Measurements from ENCODE around the gene NINL. TPM values are rescaled to one million over a fixed set of nuclear protein-coding genes. Genes with fewer than 3 reads are reported as not detected.

The NINL gene
- total and polyA plus RNA-seq, 2 of the 4 experiments (the other 2 are of a cell fraction), result 3.0 to 10.4 TPM

DNA sequence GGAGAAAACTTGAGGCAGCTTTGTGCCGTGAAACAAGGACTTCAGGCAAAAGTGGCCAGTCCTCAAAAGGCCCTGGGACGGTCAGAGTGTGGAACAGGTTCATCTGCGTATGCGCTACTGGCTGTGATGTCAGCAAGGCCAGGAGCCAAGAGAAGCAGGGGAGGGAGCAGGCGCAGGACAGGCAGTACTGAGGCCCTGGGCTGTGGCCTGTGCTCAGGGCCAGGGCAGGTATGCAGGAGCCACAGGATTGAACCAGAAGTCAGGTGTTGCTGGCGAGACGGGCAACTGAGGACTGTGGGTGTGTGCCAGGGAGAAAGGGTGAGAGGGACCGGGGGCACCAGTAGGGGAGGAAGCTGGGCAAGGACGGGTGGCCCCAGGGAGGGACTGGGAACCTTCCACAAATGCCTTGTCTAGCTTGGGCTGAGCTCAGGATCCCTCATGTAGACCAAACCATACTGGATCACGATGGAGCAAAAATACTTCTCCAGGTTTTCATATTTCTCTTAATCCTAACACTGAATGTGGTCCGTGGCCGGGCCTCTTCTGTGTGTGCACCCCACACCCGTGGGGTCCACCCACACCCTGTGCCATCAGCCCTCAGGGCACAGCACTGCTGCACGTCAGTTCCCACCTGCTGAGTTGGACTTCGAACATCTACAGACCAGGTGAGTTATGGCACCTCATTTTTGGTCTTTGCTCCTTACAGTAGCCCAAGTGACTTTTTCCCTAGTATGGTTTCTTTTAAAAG is 131.0 kb downstream of the NINL start:
- Histone ChIP-seq H3K9ac (ENCODE audit: low read depth, low read length) (no peak overlapping the region), H3K18ac (ENCODE audit: low read depth, low read length) (no peak overlapping the region), H3K56ac (ENCODE audit: extremely low read depth, insufficient read depth, low read length) (no peak overlapping the region), H3K27me3 (ENCODE audit: control insufficient read depth, insufficient read depth, low read length) (no peaks in the 10 kb centered on the region), H4K5ac (ENCODE audit: low read depth, low read length) (no peak overlapping the region), H2BK120ac (ENCODE audit: low read depth, low read length) (no peak overlapping the region), H2BK5ac (ENCODE audit: low read depth, low read length, poor library complexity, severe bottlenecking) (no peak overlapping the region), H4K91ac (ENCODE audit: insufficient read depth, low read depth, low read length) (no peak overlapping the region), H3K79me1 (ENCODE audit: low read depth in 1 of 2, low read length in 2 of 2) (no peaks in the 10 kb centered on the region), H3K36me3 (ENCODE audit: control insufficient read depth, insufficient read depth, low read length) (peaks cover 32% of the 10 kb centered on the region), H3K23ac (ENCODE audit: low read depth, low read length) (no peak overlapping the region), H2AFZ (replicated peaks; ENCODE audit: low read length, poor library complexity) (no peak overlapping the region), H2BK15ac (ENCODE audit: low read depth, low read length) (no peak overlapping the region), H3K4ac (ENCODE audit: low read depth, low read length) (no peak overlapping the region), H3K4me1 (ENCODE audit: control insufficient read depth, insufficient read depth, low read length) (no peaks in the 10 kb centered on the region), H2BK20ac (ENCODE audit: low read depth, low read length) (no peak overlapping the region), H3K9me3 (ENCODE audit: control insufficient read depth, insufficient read depth, low read length) (no peaks in the 10 kb centered on the region), H3K14ac (replicated peaks; ENCODE audit: low read depth, low read length) (no peak overlapping the region), H3K4me2 (ENCODE audit: low read depth, low read length) (no peak overlapping the region), H2AK5ac (ENCODE audit: low read depth, low read length) (no peak overlapping the region), H3K27ac (ENCODE audit: insufficient read depth, low read length) (no peak overlapping the region), H4K20me1 (ENCODE audit: insufficient read depth, low read length) (no peaks in the 10 kb centered on the region; the same call in 1 of the 2 replicates), H4K8ac (ENCODE audit: low read depth in 2 of 2, low read length in 2 of 2) (no peak overlapping the region), H3K4me3 (ENCODE audit: insufficient read depth, low read depth, low read length) (no peak overlapping the region), H3K9me1 (ENCODE audit: insufficient read depth, low read length) (no peaks in the 10 kb centered on the region; the same call in 1 of the 2 replicates), H2AK9ac (replicated peaks; ENCODE audit: low read depth, low read length, poor library complexity) (no peak overlapping the region)
- dilution Hi-C loops (cut with HindIII; ENCODE audit: low sequenced_read_pairs, unreplicated experiment), result no loop called here
- in situ Hi-C loops (cut with MboI; ENCODE audit: low sequenced_read_pairs), result no loop called here
- ChIA-PET POLR2A (ENCODE audit: unreplicated experiment) (no interaction called here), CTCF (no interaction called here)
- 92% methylated on average over 10 of the region's 15 CpGs; no CpG with 5 or more reads in 1 of the 2 experiments for WGBS, 2 experiments (ENCODE audit: extremely low coverage in 2 of 2, insufficient read length in 1 of 2)
- TF ChIP-seq RAD21 (IDR thresholded peaks at IDR 0.05; ENCODE audit: low read length) (no peak), MXI1 (IDR thresholded peaks at IDR 0.05; ENCODE audit: borderline replicate concordance, low read depth, low read length) (no peak), FOS (IDR thresholded peaks at IDR 0.05; ENCODE audit: low read depth, low read length) (no peak), CEBPB (IDR thresholded peaks at IDR 0.05; ENCODE audit: low read depth, low read length) (no peak), CTCF (conservative IDR thresholded peaks at IDR 0.05; ENCODE audit: low read depth, low read length) (no peak), USF2 (IDR thresholded peaks at IDR 0.05; ENCODE audit: low read depth, low read length) (no peak), RFX5 (IDR thresholded peaks at IDR 0.05; ENCODE audit: low read depth, low read length) (no peak), SMC3 (IDR thresholded peaks at IDR 0.05; ENCODE audit: low read depth, low read length) (no peak), MAFK (IDR thresholded peaks at IDR 0.05; ENCODE audit: low read depth, low read length) (no peak), BHLHE40 (IDR thresholded peaks at IDR 0.05; ENCODE audit: low read depth, low read length) (no peak), RCOR1 (IDR thresholded peaks at IDR 0.05; ENCODE audit: insufficient replicate concordance, low read length) (no peak), POLR2A (IDR thresholded peaks at IDR 0.05; ENCODE audit: low read depth, low read length) (no peak), NFE2L2 (IDR thresholded peaks at IDR 0.05; ENCODE audit: low read depth, low read length) (no peak), CHD1 (IDR thresholded peaks at IDR 0.05; ENCODE audit: low read depth, low read length) (no peak)
- ATAC-seq (ENCODE audit: low read depth) (no peak), DNase-seq (no peak)
- BruUV-seq (replicated peaks), result no TSS peak
- intact Hi-C loops (cut with micrococcal nuclease), result no loop called here
